Neural progenitor cell (in vitro differentiated cells): ENCODE measurements around the gene GSAP. TPM values are rescaled to one million over a fixed set of nuclear protein-coding genes. Genes with fewer than 3 reads are reported as not detected.

Experiments
- DNase-seq: peaks from one replicate; pipeline ENCODE4 v3.0.0-alpha.2; 2016; ENCODE audit warnings: low spot score
- H2AFZ ChIP-seq: fragments of 200-600 bp; sonication (generic); replicated peaks from 2 replicates; pipeline ENCODE4 v1.6.1; 2016; ENCODE audit warnings: antibody characterized with exemption
- H3F3A ChIP-seq: fragments of 200-600 bp; sonication (generic); 2 replicates; pipeline ENCODE4 v1.6.1; 2016; ENCODE audit warnings: antibody characterized with exemption, low read depth
- H3K27ac ChIP-seq: fragments of 200-600 bp; sonication (generic); 2 replicates; pipeline ENCODE4 v1.5.1; 2016; ENCODE audit warnings: mild to moderate bottlenecking
- H3K27me3 ChIP-seq: fragments of 200-600 bp; sonication (generic); 2 replicates; pipeline ENCODE4 v1.6.1; 2016; ENCODE audit warnings: mild to moderate bottlenecking, moderate library complexity
- H3K36me3 ChIP-seq: fragments of 200-600 bp; sonication (generic); 2 replicates; pipeline ENCODE4 v1.5.1; 2016
- H3K4me1 ChIP-seq: fragments of 200-600 bp; sonication (generic); 2 replicates; pipeline ENCODE4 v1.6.1; 2016; ENCODE audit warnings: mixed run types
- H3K4me2 ChIP-seq: fragments of 200-600 bp; sonication (generic); 2 replicates; pipeline ENCODE4 v1.6.1; 2016
- H3K4me3 ChIP-seq: fragments of 200-600 bp; sonication (generic); 2 replicates; pipeline ENCODE4 v1.5.1; 2016
- H3K79me2 ChIP-seq: fragments of 200-600 bp; sonication (generic); 2 replicates; pipeline ENCODE4 v1.6.1; 2016; ENCODE audit warnings: low read depth
- H3K9ac ChIP-seq: fragments of 200-600 bp; sonication (generic); 2 replicates; pipeline ENCODE4 v1.6.1; 2016
- H3K9me3 ChIP-seq: fragments of 200-600 bp; sonication (generic); 2 replicates; pipeline ENCODE4 v1.5.1; 2016; ENCODE audit warnings: low read depth
- H4K20me1 ChIP-seq: fragments of 200-600 bp; sonication (generic); 2 replicates; pipeline ENCODE4 v1.6.1; 2016; ENCODE audit warnings: low read depth
- H3K27ac Mint-ChIP-seq: 3 replicates; pipeline ENCODE4 v1.8.0; 2021; ENCODE audit warnings: mixed read lengths
- H3K27me3 Mint-ChIP-seq: 2 replicates; pipeline ENCODE4 v1.8.0; 2022; ENCODE audit warnings: low read depth, mild to moderate bottlenecking, inconsistent platforms, moderate library complexity, mixed read lengths; ENCODE audit not compliant: insufficient read depth
- H3K36me3 Mint-ChIP-seq: 3 replicates; pipeline ENCODE4 v1.8.0; 2021; ENCODE audit warnings: mixed read lengths
- H3K4me1 Mint-ChIP-seq: 3 replicates; pipeline ENCODE4 v1.8.0; 2021; ENCODE audit warnings: mixed read lengths
- H3K4me3 Mint-ChIP-seq: 3 replicates; pipeline ENCODE4 v1.8.0; 2021; ENCODE audit warnings: mild to moderate bottlenecking, moderate library complexity, mixed read lengths
- H3K9me3 Mint-ChIP-seq: 3 replicates; pipeline ENCODE4 v1.8.0; 2020; ENCODE audit warnings: mixed read lengths
- CTCF ChIP-seq: fragments of 200-600 bp; sonication (generic); IDR thresholded peaks from 2 replicates; pipeline ENCODE4 v1.5.1; 2017; ENCODE audit warnings: antibody characterized with exemption, mild to moderate bottlenecking
- EZH2 ChIP-seq: fragments of 200-600 bp; sonication (generic); IDR thresholded peaks from 2 replicates; pipeline ENCODE4 v1.6.1; 2017; ENCODE audit warnings: antibody characterized with exemption, mild to moderate bottlenecking, moderate library complexity
- EZH2phosphoT487 ChIP-seq: fragments of 200-600 bp; sonication (generic); IDR thresholded peaks from 2 replicates; pipeline ENCODE4 v1.6.1; 2017; ENCODE audit warnings: antibody characterized with exemption
- total RNA-seq: library from RNA; depleted of rRNA; stranded (reverse); fragments of >200 nt; gene quantifications from 2 replicates; pipeline ENCODE4 v1.2.3, GENCODE V29; 2015; ENCODE audit warnings: low replicate concordance

GSAP gene
- total RNA-seq, 1 donor from 2014 or later: 2.6 TPM

- Mint-ChIP-seq H3K4me1 (no peaks in the 10 kb centered on the region), H3K27me3 (peaks cover 2% of the 10 kb centered on the region), H3K27ac (peak overlapping the region; percentile 11), H3K36me3 (no peaks in the 10 kb centered on the region), H3K9me3 (peaks cover 3% of the 10 kb centered on the region), H3K4me3 (no peak overlapping the region)
- Histone ChIP-seq H3K4me2 (no peak overlapping the region), H2AFZ (no peak overlapping the region), H3K36me3 (no peaks in the 10 kb centered on the region), H3K79me2 (no peaks in the 10 kb centered on the region), H3K4me1 (no peaks in the 10 kb centered on the region), H3K27ac (no peak overlapping the region), H4K20me1 (no peaks in the 10 kb centered on the region), H3K9me3 (no peaks in the 10 kb centered on the region), H3F3A (no peaks in the 10 kb centered on the region), H3K9ac (no peak overlapping the region), H3K4me3 (no peak overlapping the region), H3K27me3 (no peaks in the 10 kb centered on the region)
- TF ChIP-seq CTCF (no peak), EZH2 (no peak), EZH2phosphoT487 (no peak)
- DNase-seq: no peak
Measured at GRCh38 chr7:77339726-77340125, 76.4 kb downstream of the GSAP start.

- Histone ChIP-seq H3K27ac (no peak overlapping the region), H3K4me1 (no peaks in the 10 kb centered on the region), H3F3A (no peaks in the 10 kb centered on the region), H3K79me2 (no peaks in the 10 kb centered on the region), H3K9me3 (no peaks in the 10 kb centered on the region), H3K36me3 (no peaks in the 10 kb centered on the region), H3K4me3 (no peak overlapping the region), H4K20me1 (no peaks in the 10 kb centered on the region), H2AFZ (no peak overlapping the region), H3K9ac (no peak overlapping the region), H3K27me3 (no peaks in the 10 kb centered on the region), H3K4me2 (no peak overlapping the region)
- no peak for TF ChIP-seq EZH2
- TF ChIP-seq CTCF: no peak
- no peak for TF ChIP-seq EZH2phosphoT487
- H3K27ac Mint-ChIP-seq: peak overlapping the region; percentile 11
- DNase-seq: no peak
- peaks cover 2% of the 10 kb centered on the region for H3K27me3 Mint-ChIP-seq
- H3K4me3 Mint-ChIP-seq: no peak overlapping the region
- H3K9me3 Mint-ChIP-seq: peaks cover 3% of the 10 kb centered on the region
- no peaks in the 10 kb centered on the region for H3K4me1 Mint-ChIP-seq
- H3K36me3 Mint-ChIP-seq: no peaks in the 10 kb centered on the region
Measured at GRCh38 chr7:77338883-77339629, 77.1 kb downstream of the GSAP start.

GRCh38 chr7:77338260-77338659 lies 77.9 kb downstream of the GSAP start:
- Mint-ChIP-seq H3K4me3 (no peak overlapping the region), H3K36me3 (no peaks in the 10 kb centered on the region), H3K9me3 (peaks cover 3% of the 10 kb centered on the region), H3K27ac (no peak overlapping the region), H3K27me3 (peaks cover 2% of the 10 kb centered on the region), H3K4me1 (no peaks in the 10 kb centered on the region)
- no peaks in the 10 kb centered on the region for H3K36me3 ChIP-seq
- H3K4me1 ChIP-seq: no peaks in the 10 kb centered on the region
- H3K4me3 ChIP-seq: no peak overlapping the region
- no peaks in the 10 kb centered on the region for H3K27me3 ChIP-seq
- no peak for DNase-seq
- H3F3A ChIP-seq: no peaks in the 10 kb centered on the region
- H2AFZ ChIP-seq: no peak overlapping the region
- TF ChIP-seq EZH2phosphoT487 (no peak), CTCF (no peak), EZH2 (no peak)
- no peak overlapping the region for H3K4me2 ChIP-seq
- no peaks in the 10 kb centered on the region for H4K20me1 ChIP-seq
- no peak overlapping the region for H3K27ac ChIP-seq
- no peaks in the 10 kb centered on the region for H3K79me2 ChIP-seq
- H3K9me3 ChIP-seq: no peaks in the 10 kb centered on the region
- no peak overlapping the region for H3K9ac ChIP-seq
